Natural killer cell treated with Interleukin-12 subunit alpha and Interleukin-12 subunit beta and Interleukin-15 and Interleukin-18, amount 100 ng/mL, for 72 hours (primary cell): ENCODE measurements around the gene COG2. TPM values are rescaled to one million over a fixed set of nuclear protein-coding genes. Genes with fewer than 3 reads are reported as not detected.

Experiments
- ATAC-seq, 2 donors: fragments of 150-1000 bp; cut with Tn5 transposase in 1 of 2; sonication (Bioruptor Pico), chemical (Tn5 transposase) in 1 of 2; 2 replicates each; pipeline ENCODE4 v1.10.0; 2021
- DNase-seq: peaks from one replicate; pipeline ENCODE4 v3.0.0; 2022; ENCODE audit warnings: low spot score
- H3K27ac Mint-ChIP-seq, 2 donors: 1 replicate in 1 of 2; 2 replicates in 1 of 2; pipeline ENCODE4 v1.8.0; 2022; ENCODE audit warnings: mixed read lengths in 2 of 2, mild to moderate bottlenecking in 1 of 2, moderate library complexity in 1 of 2
- H3K27me3 Mint-ChIP-seq, 2 donors: 1 replicate in 1 of 2; 2 replicates in 1 of 2; pipeline ENCODE4 v1.8.0; 2022; ENCODE audit warnings: mixed read lengths in 2 of 2
- H3K36me3 Mint-ChIP-seq: one replicate; pipeline ENCODE4 v1.8.0; 2022; ENCODE audit warnings: mixed read lengths
- H3K4me1 Mint-ChIP-seq, 2 donors: 1 replicate in 1 of 2; 2 replicates in 1 of 2; pipeline ENCODE4 v1.8.0; 2022; ENCODE audit warnings: low read depth in 2 of 2, mixed read lengths in 2 of 2, mild to moderate bottlenecking in 1 of 2
- H3K4me3 Mint-ChIP-seq: one replicate; pipeline ENCODE4 v1.8.0; 2022; ENCODE audit warnings: mixed read lengths
- H3K9me3 Mint-ChIP-seq: 2 replicates; pipeline ENCODE4 v1.8.0; 2022; ENCODE audit warnings: mixed read lengths
- total RNA-seq, 2 donors: library from RNA; stranded (reverse); gene quantifications; one replicate each; pipeline ENCODE4 v1.2.3, GENCODE V29; 2022

The COG2 gene
- total RNA-seq, 2 donors from 2014 or later = 21.8 to 36.1 TPM

DNA sequence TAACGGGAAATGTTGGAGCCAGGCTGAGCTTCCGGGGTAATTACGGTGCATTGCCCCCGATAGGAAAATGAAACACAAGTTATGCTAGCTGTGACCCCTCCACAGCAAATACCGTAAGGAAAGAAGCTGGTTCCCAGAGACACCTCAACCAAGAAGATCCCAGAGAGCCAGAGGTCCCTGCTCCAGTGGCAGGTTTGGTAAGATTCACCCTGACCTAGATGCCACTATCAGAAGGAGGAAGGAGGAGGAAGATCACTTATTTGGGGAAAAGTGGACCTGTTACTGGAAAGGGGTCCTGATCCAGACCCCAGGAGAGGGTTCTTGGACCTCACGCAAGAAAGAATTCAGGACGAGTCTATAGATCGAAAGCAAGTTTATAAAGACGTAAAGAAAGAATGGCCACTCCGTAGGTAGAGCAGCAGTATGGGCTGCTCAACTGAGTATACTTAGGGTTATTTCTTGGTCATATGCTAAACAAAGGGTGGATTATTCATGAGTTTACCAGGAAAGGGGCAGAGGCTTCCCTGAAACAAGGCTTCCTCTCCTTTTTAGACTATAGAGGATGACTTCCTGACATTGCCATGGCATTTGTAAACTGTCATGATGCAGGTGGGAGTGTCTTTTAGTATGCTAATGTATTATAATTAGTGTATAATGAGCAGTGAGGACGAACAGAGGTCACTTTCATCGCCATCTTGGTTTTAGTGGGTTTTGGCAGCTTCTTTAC, 97.4 kb downstream of the COG2 start:
- Mint-ChIP-seq H3K4me1 (no peaks in the 10 kb centered on the region), H3K27ac (no peak overlapping the region), H3K27me3 (peaks cover 27 to 42% of the 10 kb centered on the region in 2 donors), H3K4me3 (no peak overlapping the region), H3K9me3 (no peaks in the 10 kb centered on the region), H3K36me3 (no peaks in the 10 kb centered on the region)
- DNase-seq (no peak), ATAC-seq (no peak)

Other genes with a start within 250 kb of the COG2 start
- gene PGBD5, start 216.1 kb upstream of the COG2 start, total RNA-seq = under 1 TPM in 1 of 2 donors, not detected in 1; 0.03 TPM
- gene AGT, start 71.6 kb downstream of the COG2 start, total RNA-seq = not detected
- gene CAPN9, start 104.9 kb downstream of the COG2 start, total RNA-seq = not detected
- gene C1orf198, start 226.0 kb downstream of the COG2 start, total RNA-seq = 1 to 10 TPM; 2.0 to 3.7 TPM